Testis (tissue), 3 donors: ENCODE data around the gene GMFB. TPM values are rescaled to one million over a fixed set of nuclear protein-coding genes. Genes with fewer than 3 reads are reported as not detected.

Experiments used
- DNase-seq: peaks from one replicate; pipeline ENCODE4 v3.0.0-alpha.2; 2019
- H3K27ac ChIP-seq, 2 donors: fragments of 200-600 bp; sonication (generic); one replicate each; pipeline ENCODE4 v1.5.1; 2019
- H3K27me3 ChIP-seq: fragments of 200-600 bp; sonication (generic); one replicate; pipeline ENCODE4 v1.5.1; 2019
- H3K36me3 ChIP-seq: fragments of 200-600 bp; sonication (generic); one replicate; pipeline ENCODE4 v1.5.1; 2017; ENCODE audit warnings: low read depth; ENCODE audit errors: missing control alignments
- H3K4me1 ChIP-seq: fragments of 200-600 bp; sonication (generic); one replicate; pipeline ENCODE4 v1.5.1; 2019
- H3K4me3 ChIP-seq, 2 donors: fragments of 200-600 bp; sonication (generic); one replicate each; pipeline ENCODE4 v1.5.1; 2017 to 2019
- H3K9me3 ChIP-seq: fragments of 200-600 bp; sonication (generic); one replicate; pipeline ENCODE4 v1.5.1; 2017
- CTCF ChIP-seq, 3 experiments: fragments of 450-650 bp in 2 of 3; fragments of 200-600 bp in 1 of 3; sonication (generic) in 1 of 3; IDR thresholded peaks; one replicate each; pipeline ENCODE4 v1.5.1; 2016 to 2019; ENCODE audit warnings: antibody characterized with exemption in 3 of 3, mild to moderate bottlenecking in 2 of 3, moderate library complexity in 1 of 3
- POLR2A ChIP-seq: fragments of 450-650 bp; IDR thresholded peaks from one replicate; pipeline ENCODE4 v1.6.1; 2017; ENCODE audit warnings: antibody characterized with exemption, mild to moderate bottlenecking, moderate library complexity
- WGBS, 2 donors: methylation state at CpG; one replicate each; pipeline ENCODE4 v1.1.5; 2018; 5-methylcytosine and 5-hydroxymethylcytosine counted together
- intact Hi-C: fragments of 100-400 bp; cut with DNase I; formaldehyde crosslinking; loops from one replicate; pipeline ENCODE4 v1.15.1; 2023; ENCODE audit warnings: low total_unique reads
- polyA plus RNA-seq: library from polyadenylated mRNA; stranded (reverse); fragments of 350-450 nt; fragmentation: Illumina TruSeq; extraction: RNeasy Lipid Tissue Mini Kit (QIAGEN cat#74804); gene quantifications from one replicate; pipeline ENCODE4 v1.2.3, GENCODE V29; 2014; ENCODE audit warnings: low read depth, low replicate concordance; ENCODE audit not compliant: insufficient read depth
- total RNA-seq, 2 donors: library from RNA; depleted of rRNA; stranded (reverse); fragments of >200 nt; gene quantifications; one replicate each; pipeline ENCODE4 v1.2.3, GENCODE V29; 2016

Gene GMFB
- total and polyA plus RNA-seq, 3 donors from 2014 or later = 19.5 to 43.6 (median 32.3) TPM

- no peak for TF ChIP-seq CTCF (IDR thresholded peaks at IDR 0.05)
- TF ChIP-seq POLR2A = no peak
- intact Hi-C loops = no loop called here
- H3K9me3 ChIP-seq = no peaks in the 10 kb centered on the region
- WGBS, 2 donors = 48 to 53% methylated on average over 3 of the region's 3 CpGs
- no peak overlapping the region for H3K4me3 ChIP-seq
- H3K4me1 ChIP-seq = peaks cover 22% of the 10 kb centered on the region
- no peaks in the 10 kb centered on the region for H3K27me3 ChIP-seq
- no peak overlapping the region for H3K27ac ChIP-seq
- DNase-seq = no peak
- no peaks in the 10 kb centered on the region for H3K36me3 ChIP-seq
These were observed 1.8 kb upstream of the GMFB start for GRCh38 chr14:54490445-54491175.

GRCh38 chr14:54489731-54490444 is 1.1 kb upstream of the GMFB start:
- no peaks in the 10 kb centered on the region for H3K36me3 ChIP-seq
- peak overlapping the region; percentile 47 to 94 for H3K27ac ChIP-seq
- peak overlapping the region in 1 of 2 donors; percentile 93 for H3K4me3 ChIP-seq
- H3K4me1 ChIP-seq = peaks cover 27% of the 10 kb centered on the region
- H3K27me3 ChIP-seq = no peaks in the 10 kb centered on the region
- TF ChIP-seq POLR2A = no peak
- no peak for TF ChIP-seq CTCF (IDR thresholded peaks at IDR 0.05)
- H3K9me3 ChIP-seq = no peaks in the 10 kb centered on the region
- WGBS, 2 donors = 82 to 83% methylated on average over 4 of the region's 4 CpGs
- intact Hi-C loops = no loop called here
- no peak for DNase-seq

DNA sequence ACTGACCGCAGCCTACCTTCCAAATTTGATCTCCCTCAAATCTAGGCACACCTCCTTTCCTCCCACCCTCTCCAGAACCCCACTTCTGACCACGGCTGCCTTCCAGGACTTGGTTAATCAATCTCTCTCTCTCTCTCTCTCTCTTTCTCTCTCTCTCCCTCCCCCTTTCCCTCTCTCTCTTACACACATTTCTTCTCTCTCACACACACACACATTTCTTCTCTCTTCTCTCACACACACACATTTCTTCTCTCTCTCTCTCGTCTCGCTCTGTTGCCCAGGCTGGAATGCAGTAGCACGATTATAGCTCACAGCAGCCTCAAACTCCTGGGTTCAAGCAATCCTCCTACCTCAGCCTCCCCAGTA is 521 bp upstream of the GMFB start:
- intact Hi-C loops = no loop called here
- H3K4me3 ChIP-seq = peak overlapping the region; percentile 92 to 93
- TF ChIP-seq POLR2A (no peak), CTCF (IDR thresholded peaks at IDR 0.05) (no peak)
- peaks cover 27% of the 10 kb centered on the region for H3K4me1 ChIP-seq
- WGBS, 2 donors = 15 to 16% methylated on average over 5 of the region's 5 CpGs
- H3K9me3 ChIP-seq = no peaks in the 10 kb centered on the region
- no peak for DNase-seq
- no peaks in the 10 kb centered on the region for H3K36me3 ChIP-seq
- H3K27me3 ChIP-seq = no peaks in the 10 kb centered on the region
- peak overlapping the region; percentile 47 to 94 for H3K27ac ChIP-seq

- intact Hi-C loops = no loop called here
- DNase-seq = no peak
- Histone ChIP-seq H3K4me3 (peak overlapping the region; percentile 92 to 93), H3K36me3 (no peaks in the 10 kb centered on the region), H3K27me3 (no peaks in the 10 kb centered on the region), H3K4me1 (peaks cover 33% of the 10 kb centered on the region), H3K27ac (peak overlapping the region; percentile 91 to 94), H3K9me3 (no peaks in the 10 kb centered on the region)
- TF ChIP-seq POLR2A = no peak
- no peak for TF ChIP-seq CTCF (IDR thresholded peaks at IDR 0.05)
- 1 to 2% methylated on average over 9 of the region's 9 CpGs for WGBS, 2 donors
These were observed 498 bp downstream of the GMFB start for GRCh38 chr14:54488318-54488645.
